SK-N-MC (cell line): ENCODE results near the gene IGLL5.

Experiments used
- DNase-seq: peaks from one replicate; pipeline ENCODE4 v3.0.0-alpha.2; 2011; ENCODE audit warnings: low read depth, low spot score
- H3K27ac ChIP-seq: fragments of 200-600 bp; sonication (generic); 2 replicates; pipeline ENCODE4 v1.5.1; 2016; ENCODE audit warnings: mixed run types
- H3K36me3 ChIP-seq: fragments of 200-600 bp; sonication (generic); 2 replicates; pipeline ENCODE4 v1.6.1; 2017; ENCODE audit warnings: antibody characterized with exemption, low read length, mixed read lengths; ENCODE audit not compliant: insufficient read depth
- H3K4me3 ChIP-seq: fragments of 200-600 bp; sonication (generic); 2 replicates; pipeline ENCODE4 v1.5.1; 2016
- H3K9ac ChIP-seq: fragments of 200-600 bp; sonication (generic); 2 replicates; pipeline ENCODE4 v1.8.0; 2017; ENCODE audit warnings: mixed run types, mixed read lengths; ENCODE audit not compliant: insufficient read length
- H3K9me3 ChIP-seq: fragments of 200-600 bp; sonication (generic); 2 replicates; pipeline ENCODE4 v1.6.1; 2017; ENCODE audit warnings: low read depth, mild to moderate bottlenecking, antibody characterized with exemption, low read length, moderate library complexity, mixed read lengths
- EZH2 ChIP-seq: fragments of 200-600 bp; sonication (generic); IDR thresholded peaks from one replicate; pipeline ENCODE4 v1.6.1; 2017; ENCODE audit warnings: antibody characterized with exemption
- FOXP2 ChIP-seq: optimal IDR thresholded peaks from 2 replicates; pipeline ENCODE3; 2011; ENCODE audit warnings: mild to moderate bottlenecking, moderate library complexity; ENCODE audit not compliant: insufficient read depth; ENCODE audit errors: extremely low read length, control extremely low read depth
- POLR2AphosphoS5 ChIP-seq: IDR thresholded peaks from 2 replicates; pipeline ENCODE4 v1.6.1; 2012; ENCODE audit warnings: mild to moderate bottlenecking, low read depth, low read length, borderline replicate concordance

IGLL5 gene

GRCh38 chr22:22927196-22927887 is 39.7 kb downstream of the IGLL5 start:
- no peaks in the 10 kb centered on the region for H3K36me3 ChIP-seq
- no peak overlapping the region for H3K9ac ChIP-seq
- H3K27ac ChIP-seq: no peak overlapping the region
- H3K9me3 ChIP-seq: no peaks in the 10 kb centered on the region
- no peak for TF ChIP-seq FOXP2
- TF ChIP-seq EZH2: no peak
- no peak for TF ChIP-seq POLR2AphosphoS5
- no peak for DNase-seq
- no peak overlapping the region for H3K4me3 ChIP-seq

GRCh38 chr22:22927888-22928665 is 40.5 kb downstream of the IGLL5 start:
- DNase-seq: no peak
- TF ChIP-seq EZH2 (no peak), POLR2AphosphoS5 (no peak), FOXP2 (no peak)
- H3K4me3 ChIP-seq: no peak overlapping the region
- no peak overlapping the region for H3K27ac ChIP-seq
- no peak overlapping the region for H3K9ac ChIP-seq
- no peaks in the 10 kb centered on the region for H3K9me3 ChIP-seq
- no peaks in the 10 kb centered on the region for H3K36me3 ChIP-seq

GRCh38 chr22:22928666-22929380 is 41.2 kb downstream of the IGLL5 start:
- Histone ChIP-seq H3K9ac (no peak overlapping the region), H3K27ac (no peak overlapping the region), H3K4me3 (no peak overlapping the region), H3K36me3 (no peaks in the 10 kb centered on the region), H3K9me3 (no peaks in the 10 kb centered on the region)
- DNase-seq: no peak
- TF ChIP-seq EZH2 (no peak), POLR2AphosphoS5 (no peak), FOXP2 (no peak)

- Histone ChIP-seq H3K36me3 (no peaks in the 10 kb centered on the region), H3K27ac (no peak overlapping the region), H3K4me3 (no peak overlapping the region), H3K9me3 (no peaks in the 10 kb centered on the region), H3K9ac (no peak overlapping the region)
- no peak for TF ChIP-seq FOXP2
- TF ChIP-seq POLR2AphosphoS5: no peak
- no peak for TF ChIP-seq EZH2
- DNase-seq: no peak
Measured at GRCh38 chr22:22929381-22930221, 42.0 kb downstream of the IGLL5 start.

GRCh38 chr22:22930222-22930497 is 42.5 kb downstream of the IGLL5 start:
- Histone ChIP-seq H3K4me3 (no peak overlapping the region), H3K9me3 (no peaks in the 10 kb centered on the region), H3K36me3 (no peaks in the 10 kb centered on the region), H3K9ac (no peak overlapping the region), H3K27ac (no peak overlapping the region)
- DNase-seq: no peak
- TF ChIP-seq POLR2AphosphoS5: no peak
- TF ChIP-seq EZH2: no peak
- no peak for TF ChIP-seq FOXP2

- no peak for TF ChIP-seq EZH2
- TF ChIP-seq FOXP2: no peak
- TF ChIP-seq POLR2AphosphoS5: no peak
- H3K9ac ChIP-seq: no peak overlapping the region
- H3K36me3 ChIP-seq: no peaks in the 10 kb centered on the region
- DNase-seq: no peak
- H3K9me3 ChIP-seq: no peaks in the 10 kb centered on the region
- H3K4me3 ChIP-seq: no peak overlapping the region
- H3K27ac ChIP-seq: no peak overlapping the region
Measured at GRCh38 chr22:22930571-22931556, 43.2 kb downstream of the IGLL5 start.

- Histone ChIP-seq H3K36me3 (no peaks in the 10 kb centered on the region), H3K9ac (no peak overlapping the region), H3K4me3 (no peak overlapping the region), H3K27ac (no peak overlapping the region), H3K9me3 (no peaks in the 10 kb centered on the region)
- TF ChIP-seq EZH2: no peak
- no peak for TF ChIP-seq FOXP2
- TF ChIP-seq POLR2AphosphoS5: no peak
- no peak for DNase-seq
Measured at GRCh38 chr22:22931557-22932270, 44.1 kb downstream of the IGLL5 start.
